ENCODE measurements around the gene MCTP1. TPM values are rescaled to one million over a fixed set of nuclear protein-coding genes. Genes with fewer than 3 reads are reported as not detected.

Gene MCTP1
- total and polyA plus RNA-seq, 2 of the 8 experiments (the other 6 are each of a cell fraction or from before 2014, with no cell fraction given), result 0.56 to 3.4 TPM

- Histone ChIP-seq H3K9ac (replicated peaks in 1 of 4; ENCODE audit: extremely low read depth in 1 of 4, low read depth in 3 of 4, low read length in 3 of 4) (no peak overlapping the region), H3K4me1 (replicated peaks in 1 of 4; ENCODE audit: control insufficient read depth in 3 of 4, insufficient read depth in 4 of 4, low read length in 3 of 4) (no peaks in the 10 kb centered on the region), H4K91ac (replicated peaks; ENCODE audit: insufficient read length, low read length) (no peak overlapping the region), H3K79me2 (ENCODE audit: control insufficient read depth in 1 of 2, insufficient read depth in 2 of 2, low read length in 2 of 2) (peaks cover 0 to 10% of the 10 kb centered on the region in 2 experiments; a peak in 2 of 4 replicates), H2BK15ac (ENCODE audit: low read length) (no peak overlapping the region), H2AK5ac (ENCODE audit: low read depth, low read length) (no peak overlapping the region), H3K27me3 (replicated peaks in 1 of 4; ENCODE audit: control insufficient read depth in 3 of 4, extremely low read depth in 1 of 4, insufficient read depth in 3 of 4, low read length in 3 of 4) (0 out of 7 replicates have a peak, but pooled peaks cover 0 to 2% (median 0%) of the 10 kb centered on the region in 4 experiments), H4K5ac (ENCODE audit: insufficient read length, low read depth, low read length) (no peak overlapping the region), H3K14ac (ENCODE audit: insufficient read length) (no peak overlapping the region), H4K8ac (ENCODE audit: extremely low read depth, insufficient read depth, low read length) (no peak overlapping the region), H2AFZ (ENCODE audit: low read length) (no peak overlapping the region), H2BK5ac (ENCODE audit: low read depth, low read length) (no peak overlapping the region), H2BK20ac (ENCODE audit: low read length) (no peak overlapping the region), H3K4me3 (ENCODE audit: extremely low read depth in 1 of 4, insufficient read depth in 2 of 4, low read depth in 3 of 4, low read length in 4 of 4) (no peak overlapping the region), H3K18ac (ENCODE audit: extremely low read depth, low read length) (no peak overlapping the region), H2BK12ac (ENCODE audit: low read depth, low read length) (no peak overlapping the region), H3K23me2 (ENCODE audit: low read depth, low read length) (no peaks in the 10 kb centered on the region), H3K23ac (ENCODE audit: insufficient read length) (no peak overlapping the region), H3K4me2 (ENCODE audit: insufficient read depth in 1 of 2, low read depth in 2 of 2, low read length in 2 of 2) (no peak overlapping the region), H3K9me3 (ENCODE audit: insufficient read depth in 2 of 2, low read depth in 1 of 2, low read length in 1 of 2) (peaks cover 0 to 8% of the 10 kb centered on the region in 2 experiments; a peak in 2 of 4 replicates), H4K20me1 (replicated peaks in 1 of 2; ENCODE audit: control insufficient read depth in 1 of 2, insufficient read depth in 2 of 2, low read length in 2 of 2) (no peaks in the 10 kb centered on the region), H3K4ac (replicated peaks; ENCODE audit: insufficient read length, low read depth, low read length) (no peak overlapping the region), H3K79me1 (ENCODE audit: low read depth, low read length) (peaks cover 6% of the 10 kb centered on the region), H3K56ac (replicated peaks; ENCODE audit: insufficient read length, low read depth, low read length) (no peak overlapping the region), H3K36me3 (ENCODE audit: control insufficient read depth in 2 of 4, insufficient read depth in 4 of 4, low read length in 3 of 4) (peaks cover 0 to 10% (median 2%) of the 10 kb centered on the region in 4 experiments; a peak in 4 of 8 replicates), H3K27ac (ENCODE audit: low read depth, low read length) (no peak overlapping the region), H2BK120ac (replicated peaks; ENCODE audit: low read depth, low read length) (no peak overlapping the region)
- ChIA-PET POLR2A (ENCODE audit: partially characterized antibody) (no interaction called here), CTCF (ENCODE audit: partially characterized antibody) (interaction anchor here (1.5 kb wide), 1 partner anchor 47 kb away, joined by 4 read pairs; no protein-coding TSS in a partner anchor)
- DNase-seq (ENCODE audit: low read depth in 1 of 2, low spot score in 2 of 2), result no peak
- 90% methylated on average over 3 of the region's 3 CpGs; no CpG with 5 or more reads in 1 of the 2 experiments for WGBS, 2 experiments (ENCODE audit: extremely low coverage in 1 of 2, insufficient coverage in 1 of 2, insufficient read length in 1 of 2, insufficient replicate concordance in 2 of 2, low coverage in 1 of 2, low lambda C conversion rate in 2 of 2, missing lambda C conversion rate in 1 of 2)
- no peak for FAIRE-seq
- no peak for TF ChIP-seq SAP30 (IDR thresholded peaks at IDR 0.05; ENCODE audit: insufficient read depth, insufficient replicate concordance, low read length)
- no peak for TF ChIP-seq SP4 (IDR thresholded peaks at IDR 0.05; ENCODE audit: low read length)
- no peak for TF ChIP-seq EP300 (IDR thresholded peaks at IDR 0.05; ENCODE audit: borderline replicate concordance in 1 of 2, low read depth in 2 of 2, low read length in 2 of 2)
- no peak for TF ChIP-seq RFX5 (IDR thresholded peaks at IDR 0.05; ENCODE audit: borderline replicate concordance, low read depth, low read length)
- no peak for TF ChIP-seq SIX5 (IDR thresholded peaks at IDR 0.05; ENCODE audit: low read depth, low read length)
- no peak for TF ChIP-seq SUZ12 (IDR thresholded peaks at IDR 0.05; ENCODE audit: low read length)
- TF ChIP-seq CBX5 (IDR thresholded peaks at IDR 0.05; ENCODE audit: low read depth, low read length), result no peak
- no peak for TF ChIP-seq TAF7 (optimal IDR thresholded peaks at IDR 0.05; ENCODE audit: borderline replicate concordance, low read depth, low read length)
- no peak for TF ChIP-seq TBP (IDR thresholded peaks at IDR 0.05; ENCODE audit: low read depth, low read length)
- TF ChIP-seq CHD2 (IDR thresholded peaks at IDR 0.05; ENCODE audit: low read length), result no peak
- TF ChIP-seq CHD1 (IDR thresholded peaks at IDR 0.05; ENCODE audit: low read depth, low read length), result no peak
- no peak for TF ChIP-seq PHF8 (conservative IDR thresholded peaks at IDR 0.05; ENCODE audit: low read depth, low read length)
- no peak for TF ChIP-seq ASH2L (IDR thresholded peaks at IDR 0.05; ENCODE audit: low read length)
- no peak for TF ChIP-seq MAFK (IDR thresholded peaks at IDR 0.05; ENCODE audit: low read depth, low read length)
Observed at GRCh38 chr5:94661086-94661485, 623.8 kb downstream of the MCTP1 start.

Data from H1 (cell line).